GM18499 (cell line): ENCODE results near the gene TRPM7.
"Not testable (repeated sequence)": the region's sequence is repeated elsewhere in the genome, so short reads cannot be mapped to it uniquely, and the experiment has no call there.

Experiments
- ATAC-seq: cut with Tn5 transposase; IDR thresholded peaks from one replicate; pipeline ENCODE4 v1.9.1; 2021; ENCODE audit warnings: moderate number of reproducible peaks; ENCODE audit not compliant: insufficient read depth, unreplicated experiment

TRPM7 gene

GRCh38 chr15:50675535-50676144, 11.0 kb downstream of the TRPM7 start:
- ATAC-seq: no peak

- no peak for ATAC-seq
Measured at GRCh38 chr15:50670115-50670514, 16.5 kb downstream of the TRPM7 start.

- no peak for ATAC-seq
Measured at GRCh38 chr15:50669611-50670010, 17.0 kb downstream of the TRPM7 start.

- no peak for ATAC-seq
Measured at GRCh38 chr15:50665938-50666337, 20.7 kb downstream of the TRPM7 start.

GRCh38 chr15:50655555-50655954, 31.0 kb downstream of the TRPM7 start:
- no peak for ATAC-seq

GRCh38 chr15:50653156-50653743, 33.3 kb downstream of the TRPM7 start:
- ATAC-seq: no peak

- ATAC-seq: no peak
Measured at GRCh38 chr15:50652671-50653070, 33.9 kb downstream of the TRPM7 start.

GRCh38 chr15:50641318-50641717, 45.3 kb downstream of the TRPM7 start:
- no peak for ATAC-seq

- ATAC-seq: no peak
Measured at GRCh38 chr15:50636146-50636545, 50.5 kb downstream of the TRPM7 start.

GRCh38 chr15:50633653-50634052, 52.9 kb downstream of the TRPM7 start:
- no peak for ATAC-seq

GRCh38 chr15:50628421-50628820, 58.2 kb downstream of the TRPM7 start:
- ATAC-seq: no peak

GRCh38 chr15:50627351-50628055, 59.1 kb downstream of the TRPM7 start:
- ATAC-seq: no peak

GRCh38 chr15:50624616-50625168, 61.9 kb downstream of the TRPM7 start:
- ATAC-seq: no peak

- ATAC-seq: not testable (repeated sequence)
Measured at GRCh38 chr15:50622361-50622943, 64.1 kb downstream of the TRPM7 start.

GRCh38 chr15:50616960-50617359, 69.6 kb downstream of the TRPM7 start:
- not testable (repeated sequence) for ATAC-seq

- not testable (repeated sequence) for ATAC-seq
Measured at GRCh38 chr15:50616554-50616953, 70.0 kb downstream of the TRPM7 start.

- no peak for ATAC-seq
Measured at GRCh38 chr15:50613600-50613999, 73.0 kb downstream of the TRPM7 start.

GRCh38 chr15:50607129-50607528, 79.5 kb downstream of the TRPM7 start:
- ATAC-seq: no peak

- no peak for ATAC-seq
Measured at GRCh38 chr15:50605462-50605861, 81.1 kb downstream of the TRPM7 start.

GRCh38 chr15:50602028-50602427, 84.6 kb downstream of the TRPM7 start:
- not testable (repeated sequence) for ATAC-seq

GRCh38 chr15:50594311-50594710, 92.3 kb downstream of the TRPM7 start:
- ATAC-seq: no peak
